ENCODE results near the gene ZNF512B.
"Not testable (repeated sequence)": the region's sequence is repeated elsewhere in the genome, so short reads cannot be mapped to it uniquely, and the experiment has no call there.

Gene ZNF512B

GRCh38 chr20:63978319-63979228, 8.8 kb upstream of the ZNF512B start:
- no peak for DNase-seq (ENCODE audit: low spot score)

GRCh38 chr20:63977739-63978276, 8.1 kb upstream of the ZNF512B start:
- DNase-seq (ENCODE audit: low spot score): peak; percentile 31

- no peak for DNase-seq (ENCODE audit: low spot score)
Measured at GRCh38 chr20:63976980-63977738, 7.4 kb upstream of the ZNF512B start.

GRCh38 chr20:63976511-63976910, 6.8 kb upstream of the ZNF512B start:
- DNase-seq (ENCODE audit: low spot score): not testable (repeated sequence)

GRCh38 chr20:63974402-63975200, 4.9 kb upstream of the ZNF512B start:
- DNase-seq (ENCODE audit: low spot score): no peak

GRCh38 chr20:63973636-63974401, 4.1 kb upstream of the ZNF512B start:
- peak; percentile 74 for DNase-seq (ENCODE audit: low spot score)

GRCh38 chr20:63973160-63973479, 3.4 kb upstream of the ZNF512B start:
- DNase-seq (ENCODE audit: low spot score): no peak

- DNase-seq (ENCODE audit: low spot score): no peak
Measured at GRCh38 chr20:63972312-63973159, 2.8 kb upstream of the ZNF512B start.

GRCh38 chr20:63971960-63972311, 2.2 kb upstream of the ZNF512B start:
- not testable (repeated sequence) for DNase-seq (ENCODE audit: low spot score)

GRCh38 chr20:63970714-63971431, 1.1 kb upstream of the ZNF512B start:
- DNase-seq (ENCODE audit: low spot score): no peak

GRCh38 chr20:63968928-63969760, 586 bp downstream of the ZNF512B start:
- DNase-seq (ENCODE audit: low spot score): no peak

GRCh38 chr20:63968136-63968927, 1.4 kb downstream of the ZNF512B start:
- no peak for DNase-seq (ENCODE audit: low spot score)

GRCh38 chr20:63967330-63968135, 2.2 kb downstream of the ZNF512B start:
- DNase-seq (ENCODE audit: low spot score): no peak

- no peak for DNase-seq (ENCODE audit: low spot score)
Measured at GRCh38 chr20:63966944-63967322, 2.8 kb downstream of the ZNF512B start.

GRCh38 chr20:63966172-63966943, 3.4 kb downstream of the ZNF512B start:
- DNase-seq (ENCODE audit: low spot score): no peak

- DNase-seq (ENCODE audit: low spot score): no peak
Measured at GRCh38 chr20:63964412-63964811, 5.3 kb downstream of the ZNF512B start.

Data from hematopoietic multipotent progenitor cell treated with erythropoietin and hydrocortisone succinate and interleukin-3 and kit ligand, for 15 days (in vitro differentiated cells).